ENCODE data around the gene DDB1.

Gene DDB1

DNA sequence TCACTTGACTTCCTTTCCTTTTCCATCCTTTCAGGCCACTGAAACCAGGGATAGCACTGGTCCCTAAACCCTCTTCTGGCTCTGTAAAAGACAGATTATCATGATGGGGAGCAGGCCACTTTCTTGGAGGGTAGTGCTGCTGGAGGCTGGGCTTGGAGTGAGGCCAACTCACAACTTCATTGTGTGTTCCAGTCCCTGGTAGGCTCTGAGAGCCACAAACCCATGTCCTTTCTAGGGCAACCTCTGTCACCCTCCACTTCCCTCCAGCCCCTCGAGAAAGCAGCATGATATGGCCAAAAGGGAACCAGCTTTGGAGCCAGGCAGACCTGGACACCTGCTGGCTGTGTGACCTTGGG lies 2.4 kb upstream of the DDB1 start:
- H3K4me3 ChIP-seq (ENCODE audit: low read depth, low read length), result no peak overlapping the region
- TF ChIP-seq, protein P1, sequence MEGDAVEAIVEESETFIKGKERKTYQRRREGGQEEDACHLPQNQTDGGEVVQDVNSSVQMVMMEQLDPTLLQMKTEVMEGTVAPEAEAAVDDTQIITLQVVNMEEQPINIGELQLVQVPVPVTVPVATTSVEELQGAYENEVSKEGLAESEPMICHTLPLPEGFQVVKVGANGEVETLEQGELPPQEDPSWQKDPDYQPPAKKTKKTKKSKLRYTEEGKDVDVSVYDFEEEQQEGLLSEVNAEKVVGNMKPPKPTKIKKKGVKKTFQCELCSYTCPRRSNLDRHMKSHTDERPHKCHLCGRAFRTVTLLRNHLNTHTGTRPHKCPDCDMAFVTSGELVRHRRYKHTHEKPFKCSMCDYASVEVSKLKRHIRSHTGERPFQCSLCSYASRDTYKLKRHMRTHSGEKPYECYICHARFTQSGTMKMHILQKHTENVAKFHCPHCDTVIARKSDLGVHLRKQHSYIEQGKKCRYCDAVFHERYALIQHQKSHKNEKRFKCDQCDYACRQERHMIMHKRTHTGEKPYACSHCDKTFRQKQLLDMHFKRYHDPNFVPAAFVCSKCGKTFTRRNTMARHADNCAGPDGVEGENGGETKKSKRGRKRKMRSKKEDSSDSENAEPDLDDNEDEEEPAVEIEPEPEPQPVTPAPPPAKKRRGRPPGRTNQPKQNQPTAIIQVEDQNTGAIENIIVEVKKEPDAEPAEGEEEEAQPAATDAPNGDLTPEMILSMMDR (IDR thresholded peaks at IDR 0.05; ENCODE audit: borderline replicate concordance, insufficient read depth, low read depth, low read length), result no peak

DNA sequence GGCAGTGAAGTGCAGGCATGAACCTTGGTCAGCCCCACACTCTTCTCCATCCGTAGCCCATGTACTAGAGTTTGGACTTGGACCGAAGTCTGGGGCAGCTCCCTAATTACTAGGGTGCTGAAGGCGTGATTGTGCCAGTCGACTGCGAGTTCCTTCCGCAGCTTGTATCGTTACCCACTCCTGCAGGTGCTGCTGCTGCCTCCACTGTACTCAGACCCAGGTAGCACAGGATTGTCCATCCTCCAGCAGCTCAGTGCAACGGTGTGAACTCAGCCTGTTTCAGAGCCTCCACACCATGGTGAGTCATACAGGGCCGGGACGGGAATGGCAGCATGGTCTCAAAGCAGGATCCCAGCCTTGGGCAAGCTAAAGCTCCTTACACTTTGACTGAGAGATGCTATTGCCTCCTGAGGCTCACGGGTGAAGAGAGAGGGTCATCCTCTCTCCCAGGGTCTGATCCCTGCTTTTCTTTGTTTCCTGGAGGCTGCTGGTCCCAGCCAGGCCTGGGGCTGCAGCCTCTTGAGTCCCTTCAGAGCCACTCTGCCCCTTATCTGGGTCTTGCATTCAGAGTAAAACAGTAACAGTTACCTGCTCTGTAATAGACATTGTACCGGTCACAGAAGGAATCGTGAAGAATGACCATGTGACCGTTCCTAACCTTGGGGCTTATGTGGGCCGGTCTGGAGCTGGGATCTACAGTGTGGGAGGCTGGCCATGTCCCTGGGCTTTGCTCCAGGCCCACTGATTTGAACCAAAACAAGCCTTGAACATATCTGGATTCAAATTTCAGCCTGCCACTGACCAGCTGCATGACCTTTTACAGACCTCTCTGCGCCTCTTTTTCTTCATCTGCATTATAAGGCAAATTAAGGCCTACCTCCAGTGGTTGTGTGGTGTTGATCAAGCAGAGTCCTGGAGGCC lies 1.8 kb upstream of the DDB1 start:
- no peak overlapping the region for H3K4me3 ChIP-seq (ENCODE audit: low read depth, low read length)

DNA sequence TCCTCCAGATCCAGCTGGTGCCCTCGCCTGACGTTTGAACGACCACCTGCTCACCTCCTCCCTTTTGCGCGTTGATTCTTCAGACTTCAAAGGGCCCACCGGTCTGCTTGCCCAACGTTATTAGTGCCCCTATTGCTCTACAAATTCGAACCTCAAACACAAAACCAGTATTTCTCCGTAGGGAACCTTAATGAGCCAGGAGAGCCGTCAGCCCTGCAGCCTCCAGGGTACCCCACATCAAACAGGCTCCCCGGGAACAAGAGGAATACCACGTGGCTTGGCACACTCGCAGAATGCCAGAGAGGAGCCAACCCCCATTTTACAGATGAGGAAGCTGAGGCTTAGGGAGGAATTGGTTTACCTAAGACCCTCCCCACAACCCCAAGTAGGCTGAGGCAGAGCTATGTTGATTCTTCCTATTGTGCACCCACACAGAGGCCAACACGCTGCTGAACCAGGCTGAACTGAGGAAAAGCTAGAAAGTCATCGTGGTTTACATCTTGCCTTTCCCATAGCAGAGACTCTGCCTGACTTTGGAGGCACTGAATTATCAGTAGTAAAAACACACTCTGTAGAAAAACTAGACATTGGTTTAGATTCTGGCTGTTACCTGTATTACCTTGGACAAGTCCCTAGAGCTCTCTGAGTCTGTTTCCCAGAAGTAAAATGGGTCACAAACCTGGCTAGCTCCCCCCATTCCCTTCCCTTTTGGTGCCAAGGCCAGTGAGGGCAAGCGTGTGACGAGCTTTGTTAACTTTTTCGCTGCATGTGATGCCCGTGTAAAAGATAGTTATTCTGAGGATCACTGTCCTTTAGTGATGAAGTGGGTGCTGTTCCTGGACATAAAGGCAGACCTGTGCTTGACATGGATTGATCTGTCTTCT lies 887 bp upstream of the DDB1 start:
- peak overlapping the region; percentile 87 for H3K4me3 ChIP-seq (ENCODE audit: low read depth, low read length)
- TF ChIP-seq, protein P1 (IDR thresholded peaks at IDR 0.05; ENCODE audit: borderline replicate concordance, insufficient read depth, low read depth, low read length), result no peak

More for the DNA sequence above, 1.8 kb upstream of the DDB1 start:
- TF ChIP-seq, protein P1 (IDR thresholded peaks at IDR 0.05; ENCODE audit: borderline replicate concordance, insufficient read depth, low read depth, low read length), result no peak

DNA sequence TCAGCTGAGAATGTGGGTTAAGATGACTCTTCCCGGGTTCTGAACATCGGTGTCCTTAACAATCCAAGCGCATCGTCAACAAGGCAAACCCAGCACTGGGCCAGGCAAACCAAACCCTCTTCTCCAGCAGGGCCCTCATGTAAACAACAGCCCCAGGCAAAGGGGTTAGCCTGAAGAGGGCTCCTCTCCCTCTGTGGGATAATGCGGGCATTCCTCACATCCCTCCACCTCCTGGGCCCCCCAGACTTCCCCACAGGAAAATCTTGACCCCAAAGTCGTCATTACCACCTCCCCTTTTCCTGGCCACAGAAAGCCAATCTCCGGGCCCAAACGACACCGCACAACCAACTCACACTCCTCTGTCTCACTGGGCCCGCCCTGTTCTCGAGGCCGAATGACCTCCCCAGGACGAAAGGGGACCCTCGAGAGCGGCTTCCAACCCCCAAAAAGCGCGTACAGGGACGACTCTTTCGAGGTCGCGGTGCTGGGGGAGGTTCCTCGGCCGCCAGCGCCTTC lies 566 bp downstream of the DDB1 start:
- H3K4me3 ChIP-seq (ENCODE audit: low read depth, low read length), result peak overlapping the region; percentile 87
- TF ChIP-seq, protein P1 (IDR thresholded peaks at IDR 0.05; ENCODE audit: borderline replicate concordance, insufficient read depth, low read depth, low read length), result no peak

DNA sequence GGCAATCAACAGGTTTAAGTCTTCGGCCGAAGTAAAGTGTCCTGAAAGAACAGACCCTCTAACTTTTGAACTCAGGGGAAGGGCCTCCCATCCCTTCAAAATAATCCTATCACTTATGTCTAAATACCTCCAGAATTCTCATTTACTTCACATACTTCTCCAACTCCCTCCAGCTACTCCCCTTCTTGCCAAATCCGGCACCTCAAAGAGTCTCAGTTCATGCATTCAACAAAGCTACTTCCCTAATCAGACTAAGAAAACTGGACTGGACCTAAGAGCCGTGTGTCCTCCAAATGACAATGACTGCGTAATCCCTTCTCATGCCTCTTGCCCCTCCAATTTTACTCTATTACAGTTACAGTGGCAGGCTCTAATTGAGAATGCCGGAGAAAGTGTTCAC lies 1.3 kb downstream of the DDB1 start:
- TF ChIP-seq, protein P1 (IDR thresholded peaks at IDR 0.05; ENCODE audit: borderline replicate concordance, insufficient read depth, low read depth, low read length), result no peak
- peak overlapping the region; percentile 87 for H3K4me3 ChIP-seq (ENCODE audit: low read depth, low read length)

DNA sequence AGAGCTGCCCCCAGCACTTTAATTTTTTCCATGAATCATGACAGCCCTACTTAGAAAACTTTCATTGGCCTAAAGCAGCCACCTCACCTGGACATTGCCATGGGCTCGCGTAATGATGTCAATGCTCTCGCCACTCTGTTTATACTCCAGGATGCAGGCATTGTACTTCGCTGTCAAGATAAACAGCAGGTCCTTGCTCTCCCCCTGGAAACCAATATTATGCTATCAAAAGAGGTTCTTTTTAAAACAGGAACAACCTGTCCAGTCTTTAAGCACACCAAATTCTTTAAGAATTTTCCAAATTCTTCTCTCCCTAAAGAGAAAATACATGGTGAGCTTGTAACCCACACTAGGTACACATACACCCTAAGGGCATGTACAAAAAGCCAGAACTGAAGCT lies 3.0 kb downstream of the DDB1 start:
- H3K4me3 ChIP-seq (ENCODE audit: low read depth, low read length), result no peak overlapping the region
- TF ChIP-seq, protein P1 (IDR thresholded peaks at IDR 0.05; ENCODE audit: borderline replicate concordance, insufficient read depth, low read depth, low read length), result no peak

Measured in GM12875 (cell line).